Measurements from ENCODE around the gene HMGN4.

The HMGN4 gene

DNA sequence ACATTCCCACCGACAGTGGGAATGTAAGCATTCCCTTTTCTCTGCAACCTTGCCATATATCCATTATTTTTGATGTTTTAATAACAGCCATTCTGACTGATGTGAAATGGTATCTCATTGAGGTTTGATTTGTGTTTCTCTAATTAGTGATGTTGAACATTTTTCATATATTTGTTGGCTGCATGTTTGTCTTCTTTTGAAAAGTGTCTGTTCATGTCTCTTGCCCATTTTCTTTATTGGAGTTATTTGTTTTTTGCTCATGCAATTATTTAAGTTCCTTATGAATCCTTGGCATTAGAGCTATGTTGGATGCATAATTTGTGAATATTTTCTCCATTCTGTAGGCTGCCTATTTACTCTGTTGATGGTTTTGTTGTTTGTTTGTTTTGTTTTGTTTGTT, 40.6 kb downstream of the HMGN4 start:
- no peak for DNase-seq

GRCh38 chr6:26581164-26581915, 43.2 kb downstream of the HMGN4 start:
- DNase-seq: no peak

- no peak for DNase-seq
These were observed 50.8 kb downstream of the HMGN4 start for GRCh38 chr6:26588965-26589364.

DNA sequence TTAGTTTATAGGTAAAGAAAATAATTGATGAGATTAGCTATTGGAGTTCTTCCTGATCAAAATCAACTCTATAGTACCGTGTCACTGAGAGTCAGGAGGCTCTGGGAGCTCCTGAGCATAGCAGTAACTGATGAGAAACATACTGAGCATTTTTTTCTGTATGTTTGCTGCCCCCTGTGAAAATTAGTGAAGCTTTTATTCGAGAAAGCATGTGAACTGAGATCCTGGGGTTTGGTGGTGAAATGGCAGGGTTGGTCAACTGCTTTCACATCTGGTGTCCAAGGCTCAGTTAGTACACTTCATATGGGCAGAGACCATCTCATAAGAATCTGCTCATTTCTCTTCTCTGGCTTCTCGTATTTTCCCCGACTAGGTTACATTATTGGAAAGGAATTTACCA, 54.5 kb downstream of the HMGN4 start:
- no peak for DNase-seq

DNA sequence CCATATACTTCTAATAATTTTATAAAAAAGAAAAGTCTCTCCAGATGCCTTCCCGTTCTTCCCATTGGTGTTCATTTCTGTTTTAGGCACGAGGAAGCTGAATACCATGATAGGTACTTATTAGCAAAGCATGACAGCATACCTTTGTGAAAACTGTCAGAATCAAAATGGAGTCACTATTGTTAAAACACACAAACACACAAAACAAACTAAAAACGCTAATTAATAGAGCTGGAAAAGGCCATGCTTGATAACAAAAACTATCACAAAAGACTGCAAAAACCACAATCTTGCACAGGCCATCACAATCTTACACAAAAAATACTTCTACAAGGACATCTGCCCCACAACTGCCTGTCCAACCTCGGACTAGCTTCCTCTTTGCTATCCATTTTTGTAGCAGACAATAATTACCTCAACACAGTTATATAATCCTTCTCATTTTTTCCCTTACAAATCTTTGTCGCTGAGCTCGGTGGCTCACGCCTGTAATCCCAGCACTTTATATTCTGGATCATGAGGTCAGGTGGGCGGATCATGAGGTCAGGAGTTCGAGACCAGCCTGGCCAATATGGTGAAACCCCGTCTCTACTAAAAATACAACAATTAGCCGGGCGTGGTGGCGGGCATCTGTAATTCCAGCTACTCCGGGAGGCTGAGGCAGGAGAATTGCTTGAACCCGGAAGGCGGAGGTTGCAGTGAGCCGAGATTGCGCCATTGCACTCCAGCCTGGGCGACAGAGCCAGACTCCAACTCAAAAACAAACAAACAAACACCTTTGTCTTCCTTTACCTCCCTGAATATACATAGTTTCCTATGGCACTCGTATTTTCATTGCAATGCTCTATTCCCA, 55.3 kb downstream of the HMGN4 start:
- no peak for DNase-seq

DNA sequence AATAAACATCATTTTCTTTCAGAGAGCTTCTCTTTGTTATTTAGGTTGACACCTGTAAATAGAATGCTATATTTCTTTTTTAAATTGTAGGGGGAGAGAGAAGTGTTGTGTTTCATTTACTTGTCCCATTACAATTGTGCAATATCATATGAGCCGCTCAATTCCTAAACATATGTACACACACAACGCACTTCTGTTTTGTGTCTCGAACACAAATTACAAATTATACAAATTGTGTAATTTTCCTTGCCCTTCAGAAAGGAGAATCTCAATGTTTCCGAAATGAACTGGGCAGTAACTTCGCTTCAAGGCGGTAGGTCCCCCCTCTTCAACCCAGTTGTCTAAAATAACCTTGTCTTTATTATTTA, 55.9 kb downstream of the HMGN4 start:
- no peak for DNase-seq

- DNase-seq: peak; percentile 84
These were observed 56.8 kb downstream of the HMGN4 start for GRCh38 chr6:26594730-26595632.

DNA sequence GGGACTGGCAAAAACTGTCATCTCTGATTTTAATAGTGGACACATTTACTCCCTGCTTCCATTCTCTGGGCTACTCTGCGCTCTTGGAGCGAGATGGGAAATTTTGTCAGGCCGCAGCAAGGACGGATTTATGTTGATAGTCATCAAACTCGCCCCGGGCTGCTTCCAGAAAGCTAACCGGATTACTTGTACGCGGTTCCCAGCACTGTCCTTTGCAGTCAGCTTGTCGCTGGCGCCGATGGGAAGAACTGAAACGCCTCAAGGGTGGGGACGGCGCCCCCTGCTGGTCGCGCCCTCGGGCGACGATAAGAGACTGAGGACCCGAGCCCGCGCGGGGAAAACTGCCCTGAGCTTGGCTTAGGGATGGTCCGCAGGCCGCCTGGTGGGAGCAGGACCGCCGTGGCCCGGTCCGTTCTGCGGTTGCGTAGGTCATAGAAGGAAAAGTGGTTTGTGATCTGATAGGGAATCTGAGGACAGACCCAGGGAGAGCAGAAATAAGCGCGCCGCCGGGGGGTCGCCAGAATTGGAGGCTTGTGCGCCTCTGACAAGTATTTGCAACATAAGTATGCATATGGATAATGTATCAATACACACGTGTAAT, 57.6 kb downstream of the HMGN4 start:
- DNase-seq: peak; percentile 98

Measured in activated CD8-positive, alpha-beta memory T cell treated with anti-CD3 and anti-CD28 coated beads, Interleukin-2, amount 50 U/mL, for 48 hours (primary cell).